Measurements from ENCODE around the gene HSPBP1. TPM values are rescaled to one million over a fixed set of nuclear protein-coding genes. Genes with fewer than 3 reads are reported as not detected.
A peak's percentile ranks its signal among the peaks of the same experiment; 100 is the strongest.

Gene HSPBP1
- polyA plus RNA-seq, 12 donors: 13.9 to 50.2 (median 19.1) TPM; not detected in 1

DNA sequence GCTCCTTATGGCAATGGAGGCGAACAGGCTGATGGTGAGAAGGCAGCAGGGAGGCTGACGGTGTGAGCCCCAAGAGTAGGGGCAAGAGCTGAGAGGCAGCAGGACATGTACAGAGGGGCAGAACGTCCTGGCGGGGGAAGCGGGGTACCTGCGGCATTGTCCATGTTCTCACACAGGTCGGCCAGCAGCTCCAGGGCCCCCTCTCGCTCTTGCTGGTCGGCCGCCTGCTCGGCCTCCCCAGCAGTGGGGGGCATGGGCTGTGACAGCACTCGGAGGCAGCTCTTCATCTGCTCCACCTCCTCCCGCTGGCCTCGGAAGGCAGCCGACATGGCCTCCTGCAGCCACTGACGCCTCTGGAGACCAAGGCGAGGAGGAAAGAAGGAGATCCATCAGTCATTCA lies 2.4 kb downstream of the HSPBP1 start:
- no peak for DNase-seq

DNA sequence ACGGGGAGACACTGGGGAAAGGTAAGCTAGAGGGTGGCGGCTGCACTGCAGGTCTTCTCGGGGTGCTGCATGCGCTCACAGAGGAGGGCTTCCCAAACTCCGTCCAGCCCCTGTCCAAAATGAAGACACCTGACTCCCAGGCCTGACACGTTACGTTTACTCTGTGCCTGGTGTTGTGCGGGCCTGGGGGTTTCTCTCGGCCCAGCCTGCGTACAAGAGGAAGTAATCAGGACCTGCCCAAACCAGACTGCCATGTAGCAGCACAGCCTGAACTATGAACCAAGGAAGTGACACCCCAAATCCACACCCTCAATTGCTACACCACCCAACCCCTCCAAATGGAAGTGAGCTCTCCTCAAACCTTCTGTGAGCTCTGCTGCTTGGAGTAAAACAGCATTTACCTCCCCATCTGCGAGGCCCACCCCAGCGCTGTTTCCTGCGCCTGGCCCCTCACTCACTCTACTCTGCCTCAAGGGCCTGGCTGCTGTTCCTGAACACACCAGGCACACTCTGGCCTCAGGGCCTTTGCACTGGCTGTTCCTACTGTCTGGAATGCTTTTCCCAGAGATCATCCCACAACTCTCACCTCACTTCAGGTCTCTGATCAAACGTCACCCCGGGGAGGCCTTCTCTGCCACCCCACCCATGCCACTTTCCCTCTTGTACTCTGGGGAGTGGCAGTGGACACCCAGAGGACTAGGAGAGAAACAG lies 3.0 kb downstream of the HSPBP1 start:
- no peak for DNase-seq

DNA sequence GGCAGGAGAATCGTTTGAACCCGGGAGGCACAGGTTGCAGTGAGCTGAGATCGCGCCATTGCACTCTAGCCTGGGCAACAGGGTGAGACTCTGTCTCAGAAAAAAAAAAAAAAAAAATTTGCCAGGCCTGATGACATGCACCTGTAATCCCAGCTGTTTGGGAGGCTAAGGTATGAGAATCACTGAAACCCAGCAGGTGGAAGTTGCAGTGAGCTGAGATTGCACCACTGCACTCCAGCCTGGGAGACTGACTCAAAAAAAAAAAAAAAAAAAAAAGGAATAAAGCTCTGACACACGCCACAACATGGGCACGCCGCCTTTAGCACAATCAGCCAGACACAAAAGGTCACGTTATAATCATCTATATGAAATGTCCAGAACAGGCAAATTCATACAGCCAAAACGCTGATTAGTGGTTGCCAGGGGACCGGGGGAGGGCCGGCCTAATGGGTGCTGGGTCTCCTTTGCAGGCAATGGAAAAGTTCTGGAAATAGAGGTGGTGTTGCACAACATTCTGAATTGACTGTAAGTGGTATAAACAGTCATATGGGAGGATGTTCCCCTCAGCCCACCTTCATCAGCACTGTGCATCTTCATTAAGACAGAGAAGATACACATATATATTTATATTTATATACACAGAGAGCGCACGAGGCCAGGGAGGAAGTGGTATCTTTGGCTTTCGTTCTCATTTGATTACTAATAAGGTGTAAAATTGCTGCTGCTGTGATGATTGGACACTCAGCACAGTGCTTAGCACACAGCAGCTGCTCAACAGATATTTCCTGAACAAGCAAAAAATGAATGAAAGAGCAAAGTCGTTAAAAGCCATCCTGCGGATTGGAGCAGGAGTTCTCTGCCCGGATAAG lies 3.8 kb downstream of the HSPBP1 start:
- DNase-seq: no peak

- no peak for DNase-seq
Measured at GRCh38 chr19:55273978-55274707, 5.8 kb downstream of the HSPBP1 start.

DNA sequence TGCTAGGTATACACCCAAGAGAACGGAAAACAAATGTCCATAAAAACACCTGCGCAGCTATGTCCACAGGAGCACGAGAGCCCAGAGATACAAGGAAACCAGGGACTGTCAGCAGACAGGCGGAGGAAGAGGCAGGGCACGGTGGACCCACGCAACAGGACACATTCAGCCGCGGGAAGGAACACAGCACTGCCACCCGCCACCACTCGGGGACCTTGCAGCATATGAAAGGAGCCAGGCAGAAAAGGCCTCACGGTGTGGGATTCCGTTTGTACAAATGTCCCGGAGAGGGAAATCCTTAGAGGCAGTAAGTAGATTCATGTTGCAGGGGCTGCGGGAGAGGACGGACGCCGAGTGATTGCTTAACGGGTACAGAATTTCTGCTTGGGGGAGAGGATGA lies 7.8 kb downstream of the HSPBP1 start:
- DNase-seq: no peak

DNA sequence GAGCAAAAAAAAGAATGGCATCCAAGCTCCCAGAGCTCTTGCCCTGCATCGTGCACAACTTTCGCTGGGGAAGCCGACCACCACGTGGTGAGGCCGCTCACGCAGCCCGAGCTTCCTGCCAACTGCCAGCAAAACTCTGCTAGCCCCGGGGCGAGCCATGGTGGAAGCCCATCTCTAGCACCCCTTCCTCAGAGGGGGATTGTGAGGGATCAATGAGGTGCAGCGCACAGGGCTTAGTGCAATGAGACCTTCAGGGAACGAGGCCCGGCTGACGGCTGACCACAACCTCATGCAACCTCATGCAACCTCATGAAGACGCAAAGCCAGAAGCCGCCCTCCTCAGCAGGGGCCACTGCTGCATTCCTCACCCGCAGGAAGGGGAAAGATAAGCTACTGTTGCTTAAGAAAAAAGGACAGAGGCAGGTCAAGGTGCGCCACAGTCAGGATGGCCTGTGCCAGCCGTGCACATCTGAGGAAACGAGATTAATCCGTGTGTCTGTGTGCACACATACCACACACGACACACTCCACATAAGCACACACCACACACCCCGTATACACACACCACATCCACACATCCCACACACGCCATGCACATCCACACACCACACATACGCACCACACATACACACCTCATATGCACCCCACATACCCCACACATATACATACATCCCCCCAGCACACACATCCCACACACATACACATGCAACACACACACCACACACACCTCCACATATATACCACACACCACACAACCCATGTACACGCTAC lies 9.6 kb downstream of the HSPBP1 start:
- DNase-seq: no peak

DNA sequence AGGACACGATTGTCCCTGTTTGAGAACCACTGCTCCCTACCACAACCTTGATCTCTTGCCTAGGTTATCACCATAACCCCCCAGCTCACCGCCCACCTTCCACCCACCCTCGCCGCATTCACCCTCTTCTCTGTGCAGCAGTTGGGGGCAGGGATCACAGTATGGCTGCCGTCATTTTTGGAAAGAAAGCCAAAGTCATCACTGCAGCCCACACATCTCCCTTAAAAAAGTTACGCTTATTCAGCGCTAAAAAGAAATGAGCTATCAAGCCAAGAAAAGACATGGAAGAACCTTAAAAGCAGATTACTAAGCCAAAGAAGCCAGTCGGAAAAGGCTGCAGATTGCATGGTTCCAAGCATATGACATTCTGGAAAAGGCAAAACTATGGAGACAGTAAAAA lies 10.6 kb downstream of the HSPBP1 start:
- no peak for DNase-seq

DNA sequence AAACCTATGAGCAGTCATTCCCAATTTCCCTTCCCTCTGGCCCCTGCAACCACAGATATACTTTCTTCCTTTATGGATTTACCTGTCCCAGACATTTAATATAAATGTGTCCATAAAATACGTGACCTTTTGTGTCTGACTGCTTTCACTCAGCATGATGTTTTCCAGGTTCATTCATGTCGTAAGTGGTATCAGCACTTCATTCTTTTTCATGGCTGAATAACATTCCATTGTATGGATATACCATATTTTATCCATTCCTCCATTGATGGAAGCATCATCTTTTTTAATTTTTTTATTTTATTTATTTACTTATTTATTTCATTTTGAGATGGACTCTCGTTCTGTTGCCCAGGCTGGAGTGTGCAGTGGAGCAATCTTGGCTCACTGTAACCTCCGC lies 13.1 kb downstream of the HSPBP1 start:
- DNase-seq: no peak

GRCh38 chr19:55266404-55266803 lies 13.5 kb downstream of the HSPBP1 start:
- DNase-seq: no peak

DNA sequence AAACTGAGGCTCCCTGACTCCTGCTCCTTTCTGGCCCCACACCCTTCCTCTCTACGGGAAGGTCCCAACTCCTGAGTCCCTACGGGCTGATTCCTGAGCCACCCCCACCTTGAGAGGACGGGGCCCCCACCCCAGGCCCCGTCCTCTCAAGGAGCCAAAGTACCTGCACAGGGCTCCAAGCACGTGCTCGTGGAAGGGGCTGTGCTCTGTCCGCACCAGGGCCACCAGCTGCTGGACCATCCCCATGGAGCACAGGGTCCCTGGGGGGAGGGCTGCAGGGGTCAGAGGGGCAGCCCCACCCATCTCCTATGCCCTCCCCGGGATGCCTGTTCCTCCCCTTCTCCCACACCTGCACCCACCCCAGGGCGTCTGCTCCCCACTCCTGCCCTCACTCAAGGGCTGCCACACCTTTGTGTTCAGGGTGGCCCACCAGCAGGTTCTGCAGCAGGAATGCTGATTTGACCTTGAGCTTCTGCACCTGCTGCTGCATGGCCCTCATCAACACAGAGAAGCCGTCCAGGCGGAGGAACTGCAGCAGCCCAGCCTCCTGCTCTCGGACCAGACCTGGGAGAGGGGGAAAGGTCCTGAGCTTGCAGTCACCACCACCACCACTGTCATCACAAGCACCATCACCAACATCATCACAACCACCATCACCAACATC lies 14.1 kb downstream of the HSPBP1 start:
- no peak for DNase-seq

GRCh38 chr19:55265173-55265572 lies 14.7 kb downstream of the HSPBP1 start:
- DNase-seq: no peak

- no peak for DNase-seq
Measured at GRCh38 chr19:55264531-55264930, 15.4 kb downstream of the HSPBP1 start.

DNA sequence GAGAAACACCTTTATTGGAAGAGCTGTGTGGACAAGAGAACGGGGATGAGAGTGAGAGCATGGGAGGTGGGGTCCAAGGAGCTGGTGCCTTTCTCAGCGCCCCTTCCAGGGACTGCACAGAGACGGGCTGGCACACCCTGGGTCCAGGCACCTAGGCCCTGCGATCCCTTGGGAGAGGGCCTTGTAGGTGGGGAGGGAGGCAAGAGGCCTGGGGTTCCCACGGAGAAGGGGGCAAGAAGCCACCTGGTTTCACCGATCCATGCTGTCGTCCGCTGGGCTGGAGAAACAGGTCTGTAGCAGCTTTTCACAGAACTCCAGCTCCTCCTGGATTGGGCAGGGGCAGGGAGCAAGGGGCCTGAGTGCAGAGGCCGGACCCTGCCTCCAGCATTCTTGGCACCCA lies 17.6 kb downstream of the HSPBP1 start:
- no peak for DNase-seq

DNA sequence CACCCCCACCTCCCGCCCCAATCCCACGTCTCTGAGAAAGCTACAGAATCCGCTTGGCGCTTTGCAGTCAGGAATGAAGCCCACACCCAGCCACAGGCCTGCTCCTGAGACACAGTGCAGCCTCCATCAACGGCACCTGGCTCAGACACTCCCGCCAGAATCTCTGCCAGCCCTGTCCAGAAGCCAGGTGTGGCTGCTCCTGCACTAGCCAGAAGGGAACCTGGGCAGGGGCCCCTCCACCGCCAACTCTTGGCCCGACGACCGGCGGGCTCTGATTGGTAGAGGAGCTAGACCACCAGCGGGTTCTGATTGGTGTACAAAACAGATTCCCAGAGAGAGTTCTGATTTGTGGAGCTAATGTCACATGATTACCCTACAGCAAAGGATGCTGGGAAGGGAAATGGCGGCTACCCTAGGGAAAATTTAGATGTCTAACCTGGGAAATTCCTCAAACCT lies 18.2 kb downstream of the HSPBP1 start:
- no peak for DNase-seq

DNA sequence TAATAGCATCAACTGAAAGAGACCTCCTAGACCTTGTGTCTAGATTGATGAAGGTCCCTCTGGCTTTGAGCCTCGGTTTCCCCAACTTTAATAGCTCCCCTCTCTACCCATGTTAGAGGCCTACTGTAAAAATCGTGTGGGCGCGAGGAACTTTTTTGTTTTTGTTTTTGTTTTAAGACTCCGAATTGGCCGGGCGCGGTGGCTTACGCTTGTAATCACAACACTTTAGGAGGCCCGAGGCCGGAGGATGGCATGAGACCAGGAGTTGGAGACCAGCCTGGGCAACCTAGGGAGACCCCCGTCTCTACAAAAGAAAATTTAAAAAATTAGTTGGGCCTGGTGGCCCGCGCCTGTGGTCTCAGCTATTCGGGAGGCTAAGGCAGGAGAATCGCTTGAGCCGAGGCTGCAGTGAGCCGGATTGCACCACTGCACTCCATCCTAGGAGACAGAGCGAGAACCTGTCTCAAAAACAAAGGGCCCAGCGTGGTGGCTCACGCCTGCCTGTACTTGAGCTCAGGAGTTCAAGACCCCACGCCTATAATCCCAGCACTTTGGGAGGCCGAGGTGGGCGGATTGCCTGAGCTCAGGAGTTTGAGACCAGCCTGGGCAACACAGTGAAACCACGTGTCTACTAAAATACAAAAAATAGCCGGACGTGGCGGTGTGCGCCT lies 20.2 kb downstream of the HSPBP1 start:
- no peak for DNase-seq

- DNase-seq: peak; percentile 100
Measured at GRCh38 chr19:55258828-55259539, 20.9 kb downstream of the HSPBP1 start, which contains the start of gene PPP6R1. TSS of gene PPP6R1 (minus strand) at chr19:55259017. CDS start at chr19:55247103, 11,914 bp downstream.

- DNase-seq: no peak
Measured at GRCh38 chr19:55258476-55258827, 21.5 kb downstream of the HSPBP1 start.

- DNase-seq: no peak
Measured at GRCh38 chr19:55257461-55258420, 22.2 kb downstream of the HSPBP1 start.
